Hematopoietic multipotent progenitor cell treated with erythropoietin and hydrocortisone succinate and interleukin-3 and kit ligand, for 8 days (in vitro differentiated cells): Measurements from ENCODE around the gene TRMT44.
"Not testable (repeated sequence)": the region's sequence is repeated elsewhere in the genome, so short reads cannot be mapped to it uniquely, and the experiment has no call there.

Experiments used
- DNase-seq: peaks from one replicate; pipeline ENCODE4 v3.0.0-alpha.2; 2015

Gene TRMT44

DNA sequence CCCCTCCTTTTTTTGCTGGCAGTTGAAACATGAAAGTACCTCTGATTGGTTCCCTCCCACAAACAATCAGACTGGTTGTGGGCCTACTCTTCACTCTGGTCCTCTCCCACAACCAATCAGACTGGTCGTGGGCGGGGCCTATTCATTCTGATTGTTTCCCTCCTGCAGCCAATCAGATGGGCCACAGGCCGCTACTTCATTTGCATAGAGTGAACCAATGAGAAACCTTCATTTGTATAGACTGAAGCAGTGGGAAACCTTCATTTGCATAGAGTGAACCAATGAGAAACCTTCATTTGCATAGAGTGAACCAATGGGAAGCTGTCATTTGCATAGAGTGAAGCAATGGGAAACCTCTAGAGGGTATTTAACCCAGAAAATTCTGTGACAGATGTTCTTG lies 55.2 kb downstream of the TRMT44 start:
- DNase-seq: peak; percentile 4

DNA sequence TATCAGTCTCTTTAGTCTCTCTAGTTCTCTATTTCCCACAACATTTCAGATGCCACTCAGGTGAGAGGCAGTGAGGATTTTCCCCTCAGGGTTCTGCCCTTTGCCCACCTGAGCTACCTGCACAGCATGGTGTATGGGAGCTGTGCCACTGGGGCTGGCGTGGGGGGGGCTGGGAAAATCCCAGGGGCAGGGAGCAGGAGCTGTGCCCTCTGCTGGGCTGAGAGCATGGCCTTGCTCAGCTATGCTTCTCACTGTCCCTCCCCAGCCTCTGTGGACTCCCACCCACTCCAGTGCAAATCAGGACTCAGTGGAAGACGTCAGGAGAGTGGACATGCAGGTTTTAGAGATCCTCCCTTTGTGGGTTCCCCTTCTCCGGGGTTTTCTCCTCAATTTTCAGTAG lies 57.2 kb downstream of the TRMT44 start:
- no peak for DNase-seq

- DNase-seq: no peak
These were observed 60.4 kb downstream of the TRMT44 start for GRCh38 chr4:8500966-8501365.

GRCh38 chr4:8501781-8502180 lies 61.2 kb downstream of the TRMT44 start:
- DNase-seq: no peak

DNA sequence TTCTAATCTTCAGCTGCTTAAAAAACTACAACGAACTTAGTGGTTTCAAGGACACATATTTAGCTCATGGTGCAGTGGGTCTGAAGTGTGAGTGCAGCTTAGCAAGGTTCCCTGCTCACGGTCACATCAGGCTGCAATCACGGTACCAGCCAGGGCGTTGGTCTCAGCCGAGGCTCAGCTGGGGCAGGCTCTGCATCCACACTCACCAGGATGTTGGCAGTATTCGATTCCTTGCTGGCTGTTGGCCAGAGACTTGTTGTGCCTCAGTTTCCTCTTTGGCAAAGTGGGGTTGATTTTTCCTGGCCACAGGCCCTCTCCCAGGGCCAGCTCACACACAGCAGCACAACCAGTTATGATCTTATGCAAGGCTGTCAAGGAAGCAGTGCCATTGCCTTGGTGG lies 61.8 kb downstream of the TRMT44 start:
- no peak for DNase-seq

- no peak for DNase-seq
These were observed 62.4 kb downstream of the TRMT44 start for GRCh38 chr4:8502836-8503585.

DNA sequence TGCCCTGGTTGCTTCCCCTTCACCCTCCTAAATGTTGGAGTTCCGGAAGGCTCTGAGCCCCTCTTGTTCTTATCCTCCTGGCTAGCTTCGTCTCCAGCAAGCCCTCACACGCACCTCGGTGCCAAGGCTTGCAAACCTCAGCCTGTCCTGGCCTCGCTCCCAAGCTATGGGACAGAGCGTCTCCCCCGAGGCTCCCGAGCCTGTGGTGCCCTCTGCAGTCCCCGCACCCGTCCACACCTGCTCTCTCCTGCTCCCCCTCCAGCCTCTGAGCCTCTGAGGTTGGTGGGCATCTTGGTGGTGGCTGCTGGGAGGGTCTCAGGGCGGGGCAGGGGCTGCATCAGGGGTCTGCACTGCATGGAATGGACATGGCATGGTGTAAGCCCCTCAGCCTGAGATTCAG lies 63.2 kb downstream of the TRMT44 start:
- no peak for DNase-seq

DNA sequence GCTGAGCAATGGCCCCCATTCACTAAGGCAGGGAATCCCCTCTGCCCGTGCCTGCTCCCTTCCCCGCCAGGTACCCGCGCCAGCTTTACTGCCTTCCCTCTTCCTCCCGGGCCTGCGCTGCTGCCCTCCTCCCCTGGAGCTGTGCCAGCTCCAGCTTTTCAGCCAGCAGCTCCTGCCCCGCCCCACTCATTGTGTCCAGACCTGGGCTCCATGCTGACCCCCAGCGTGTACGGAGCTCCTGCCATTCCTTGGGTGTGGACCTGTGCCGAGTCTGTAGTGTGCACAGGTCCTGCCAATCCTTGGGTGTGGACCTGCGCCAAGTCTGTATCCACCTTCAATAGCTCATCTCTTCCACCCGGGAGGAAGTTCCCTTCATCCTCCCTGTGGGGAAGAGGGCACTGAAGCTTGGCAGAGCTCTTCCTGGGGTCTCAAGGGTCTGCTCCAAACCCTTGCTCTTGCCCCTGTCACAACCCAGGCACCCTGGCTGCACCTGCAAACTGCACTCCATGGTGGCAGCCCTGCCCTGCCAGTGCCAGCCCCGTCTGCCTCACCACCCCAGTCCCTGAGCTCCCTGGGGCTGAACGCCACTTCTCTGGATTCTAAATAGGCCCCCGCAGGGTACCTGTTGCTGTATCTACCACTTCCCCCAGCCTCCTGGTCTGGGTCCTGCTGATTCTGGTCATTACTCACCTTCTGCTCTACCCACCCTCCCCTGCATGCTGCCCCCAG lies 63.9 kb downstream of the TRMT44 start:
- no peak for DNase-seq

DNA sequence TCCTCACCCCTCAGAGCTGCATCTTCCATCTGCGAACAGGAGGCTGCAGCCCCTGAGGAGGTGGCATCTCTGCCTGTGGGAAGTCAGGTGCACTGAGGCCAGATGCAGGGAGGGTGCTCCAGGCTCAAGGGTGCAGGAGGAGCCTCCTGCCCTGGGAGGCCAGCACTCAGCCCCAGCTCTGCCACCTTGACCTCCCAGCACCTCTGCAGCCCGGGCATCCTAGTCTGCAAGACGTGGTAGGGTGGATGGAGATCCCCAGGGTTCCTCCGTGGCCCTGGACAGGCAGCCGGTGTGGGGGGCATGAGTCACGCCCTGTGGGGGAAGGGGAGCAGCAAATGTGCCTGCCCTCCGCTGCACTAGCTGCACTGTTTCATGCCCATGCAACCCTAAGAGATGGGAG lies 64.7 kb downstream of the TRMT44 start:
- DNase-seq: no peak

GRCh38 chr4:8506006-8506372 lies 65.4 kb downstream of the TRMT44 start:
- no peak for DNase-seq

DNA sequence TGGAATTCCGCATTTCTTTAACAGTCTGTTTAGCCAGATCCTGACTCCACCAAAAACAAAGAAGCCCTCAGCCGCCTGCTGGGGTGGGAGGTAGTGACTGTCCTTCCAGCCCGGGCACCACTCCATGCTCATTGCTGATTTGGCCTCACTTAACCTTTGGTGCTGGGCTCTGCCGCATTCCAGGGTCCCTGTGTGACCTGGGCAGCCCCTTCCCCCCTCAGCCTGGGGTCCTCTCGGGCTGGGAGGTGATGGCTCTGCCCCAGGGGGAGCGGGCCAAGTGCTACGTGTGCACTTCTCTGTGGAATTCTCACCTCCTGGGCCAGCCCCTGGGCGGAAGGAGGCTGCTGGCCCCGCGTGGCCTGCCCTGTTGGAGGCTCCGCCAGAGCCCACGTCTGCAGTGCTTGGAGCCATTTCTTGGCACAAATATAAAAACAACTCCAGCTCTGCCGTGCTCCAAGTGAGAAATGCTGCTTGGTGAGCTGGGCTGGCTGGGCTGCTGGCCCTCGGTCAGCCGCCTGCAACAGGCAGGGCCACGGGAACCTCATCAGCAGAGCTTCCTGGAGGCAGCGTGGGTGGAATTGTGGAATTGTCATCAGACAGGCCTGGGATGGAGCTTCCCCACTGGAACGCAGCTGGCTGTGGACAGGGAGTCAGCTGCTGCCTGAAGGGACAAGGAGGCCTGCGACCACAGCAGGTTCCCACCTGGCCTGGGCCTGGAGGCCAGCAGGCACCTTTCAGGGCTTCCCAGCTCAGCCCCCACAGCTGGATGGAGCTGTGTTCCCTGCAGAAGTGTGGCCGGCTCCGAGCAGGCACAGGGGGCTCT lies 66.0 kb downstream of the TRMT44 start:
- DNase-seq: no peak

GRCh38 chr4:8507196-8507570 lies 66.6 kb downstream of the TRMT44 start:
- no peak for DNase-seq

GRCh38 chr4:8507624-8508023 lies 67.0 kb downstream of the TRMT44 start:
- DNase-seq: no peak

GRCh38 chr4:8508266-8508665 lies 67.7 kb downstream of the TRMT44 start:
- DNase-seq: no peak

DNA sequence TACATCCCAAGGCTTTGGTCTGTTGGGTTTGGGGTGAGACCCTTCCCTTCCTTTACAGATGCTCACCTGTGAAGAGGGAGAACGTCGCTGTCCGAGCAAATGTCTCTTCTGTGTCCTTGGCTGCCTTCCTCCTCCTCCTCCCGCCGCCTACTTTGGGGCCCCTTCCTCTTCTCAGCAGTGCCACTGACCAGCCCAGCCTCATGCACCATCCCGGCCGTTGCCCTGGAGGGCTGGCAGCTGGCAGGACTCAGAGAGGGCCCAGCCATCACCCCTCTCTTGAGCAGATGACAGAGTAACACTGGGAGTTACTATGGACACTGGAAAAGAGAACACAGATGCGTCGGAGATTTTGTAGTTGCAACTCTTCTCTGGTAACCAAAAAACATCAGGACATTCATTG lies 68.2 kb downstream of the TRMT44 start:
- DNase-seq: no peak

- no peak for DNase-seq
These were observed 68.9 kb downstream of the TRMT44 start for GRCh38 chr4:8509311-8509950.

- DNase-seq: no peak
These were observed 69.6 kb downstream of the TRMT44 start for GRCh38 chr4:8510191-8510590.

- DNase-seq: no peak
These were observed 70.2 kb downstream of the TRMT44 start for GRCh38 chr4:8510611-8511285.

DNA sequence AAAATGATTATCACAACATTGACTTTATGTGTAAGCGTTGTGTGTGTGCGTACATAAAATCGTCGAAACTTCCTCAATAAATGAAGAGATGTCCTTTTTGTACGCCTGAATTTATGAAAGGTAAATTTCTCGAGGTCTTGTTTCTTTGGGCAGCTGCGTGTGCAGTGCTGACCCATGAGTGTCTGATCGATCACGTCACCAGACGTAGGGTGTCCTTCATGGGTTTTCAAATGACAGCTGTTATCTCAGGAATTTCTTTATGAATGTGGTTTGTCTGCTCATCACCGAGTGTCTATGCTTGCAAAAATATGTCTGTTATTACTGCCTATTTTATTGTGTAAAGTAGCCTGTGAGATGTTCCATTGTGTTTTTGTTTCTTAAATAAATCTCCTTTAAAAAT lies 71.9 kb downstream of the TRMT44 start:
- DNase-seq: no peak

DNA sequence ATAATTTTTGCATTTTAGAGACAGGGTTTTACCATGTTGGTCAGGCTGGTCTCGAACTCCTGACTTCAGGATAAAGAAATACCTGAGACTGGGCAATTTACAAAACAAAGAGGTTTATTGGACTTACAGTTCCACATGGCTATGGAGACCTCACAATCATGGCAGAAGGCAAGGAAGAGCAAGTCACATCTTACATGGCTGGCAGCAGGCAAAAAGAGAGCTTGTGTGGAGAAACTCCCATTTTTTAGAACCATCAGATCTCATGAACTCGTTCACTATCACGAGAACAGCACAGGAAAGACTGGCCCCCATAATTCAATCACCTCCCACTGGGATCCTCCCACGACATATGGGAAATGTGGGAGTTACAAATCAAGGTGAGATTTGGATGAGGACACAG lies 72.5 kb downstream of the TRMT44 start:
- DNase-seq: not testable (repeated sequence)

DNA sequence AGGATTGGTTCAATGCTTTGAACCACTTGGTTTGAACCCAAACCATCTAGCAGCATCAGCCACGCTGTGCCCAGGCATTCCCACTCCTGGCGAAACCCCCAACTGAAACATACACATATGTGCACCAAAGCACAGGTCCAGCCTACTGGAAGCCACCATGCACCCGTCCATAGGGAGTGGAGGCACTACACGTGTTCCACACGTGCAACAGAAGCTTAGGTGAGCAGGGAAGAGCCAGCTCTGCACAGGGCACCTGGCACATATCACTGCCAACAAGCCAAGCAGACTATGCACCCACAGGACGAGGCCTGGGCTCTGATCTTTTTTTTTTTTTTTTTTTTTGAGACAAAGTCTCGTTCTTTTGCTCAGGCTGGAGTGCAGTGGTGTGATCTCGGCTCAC lies 73.4 kb downstream of the TRMT44 start:
- no peak for DNase-seq

- DNase-seq: no peak
These were observed 73.8 kb downstream of the TRMT44 start for GRCh38 chr4:8514391-8514790.
